Activated T-cell treated with anti-CD3 and anti-CD28 coated beads for 1 hour (primary cell): ENCODE measurements around the gene S100A7.
A peak's percentile ranks its signal among the peaks of the same experiment; 100 is the strongest.
"Not testable (repeated sequence)": the region's sequence is repeated elsewhere in the genome, so short reads cannot be mapped to it uniquely, and the experiment has no call there.

Source experiments
- DNase-seq: peaks from one replicate; pipeline ENCODE4 v3.0.0-alpha.2; 2020; ENCODE audit warnings: low read depth

The S100A7 gene

GRCh38 chr1:153476491-153477093 is 16.1 kb upstream of the S100A7 start:
- DNase-seq: no peak

DNA sequence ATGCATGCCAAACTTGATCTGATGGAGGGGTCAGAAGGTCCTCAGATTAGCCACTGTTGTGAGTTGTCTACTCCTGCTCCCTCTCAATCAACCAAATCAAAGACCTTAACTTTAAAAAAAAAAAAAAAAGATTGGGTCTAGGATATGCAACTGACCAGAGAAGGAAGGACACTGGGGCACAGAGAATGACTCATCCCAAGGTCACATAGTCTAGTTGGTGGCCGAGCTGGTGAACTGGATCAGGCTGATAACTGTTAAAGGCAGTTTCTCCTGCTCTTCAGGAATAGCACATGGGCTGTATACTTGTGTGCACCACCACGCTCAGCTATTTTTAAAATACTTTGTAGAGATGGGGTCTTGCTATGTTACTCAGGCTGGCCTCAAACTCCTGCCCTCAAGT is 14.8 kb upstream of the S100A7 start:
- DNase-seq: no peak

GRCh38 chr1:153474347-153474746 is 13.9 kb upstream of the S100A7 start:
- DNase-seq: no peak

DNA sequence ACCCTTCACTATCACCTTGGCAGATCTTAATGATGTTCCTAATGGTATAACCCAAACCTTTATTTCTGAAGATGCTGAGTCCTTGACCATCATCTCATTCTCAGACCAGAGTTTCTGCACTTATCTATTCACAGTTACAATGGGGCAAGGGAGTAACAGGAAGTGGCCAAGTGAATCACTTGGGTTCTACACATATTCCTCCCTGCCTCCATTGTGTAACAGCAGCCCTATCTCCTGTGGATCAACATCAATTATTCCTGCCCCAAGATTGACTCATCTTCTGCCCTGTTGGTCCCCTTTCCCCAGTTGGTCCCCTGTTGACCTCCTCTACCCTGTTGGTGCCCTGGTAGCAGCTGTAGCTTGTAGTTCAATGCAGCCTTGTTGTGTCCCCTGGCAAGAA is 10.3 kb upstream of the S100A7 start:
- DNase-seq: no peak

DNA sequence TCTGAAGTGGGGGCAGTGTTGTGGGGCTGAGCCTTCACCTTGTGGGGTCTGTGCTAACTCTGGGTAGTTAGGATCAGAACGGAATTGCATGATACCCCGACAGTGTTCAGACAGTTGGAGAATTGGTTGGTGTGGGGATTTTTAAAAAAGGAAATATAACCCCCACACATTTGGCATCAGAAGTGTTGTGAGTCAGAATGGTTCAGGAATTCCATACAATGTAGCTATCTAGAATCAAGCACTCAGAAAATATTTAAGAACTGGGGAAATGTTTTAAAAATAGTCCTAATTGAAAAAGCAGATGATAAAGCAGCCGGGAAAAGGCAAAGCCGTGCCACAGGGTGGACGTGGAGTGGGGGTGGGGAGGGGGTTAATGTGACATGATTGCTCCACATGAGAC is 6.5 kb upstream of the S100A7 start:
- no peak for DNase-seq

DNA sequence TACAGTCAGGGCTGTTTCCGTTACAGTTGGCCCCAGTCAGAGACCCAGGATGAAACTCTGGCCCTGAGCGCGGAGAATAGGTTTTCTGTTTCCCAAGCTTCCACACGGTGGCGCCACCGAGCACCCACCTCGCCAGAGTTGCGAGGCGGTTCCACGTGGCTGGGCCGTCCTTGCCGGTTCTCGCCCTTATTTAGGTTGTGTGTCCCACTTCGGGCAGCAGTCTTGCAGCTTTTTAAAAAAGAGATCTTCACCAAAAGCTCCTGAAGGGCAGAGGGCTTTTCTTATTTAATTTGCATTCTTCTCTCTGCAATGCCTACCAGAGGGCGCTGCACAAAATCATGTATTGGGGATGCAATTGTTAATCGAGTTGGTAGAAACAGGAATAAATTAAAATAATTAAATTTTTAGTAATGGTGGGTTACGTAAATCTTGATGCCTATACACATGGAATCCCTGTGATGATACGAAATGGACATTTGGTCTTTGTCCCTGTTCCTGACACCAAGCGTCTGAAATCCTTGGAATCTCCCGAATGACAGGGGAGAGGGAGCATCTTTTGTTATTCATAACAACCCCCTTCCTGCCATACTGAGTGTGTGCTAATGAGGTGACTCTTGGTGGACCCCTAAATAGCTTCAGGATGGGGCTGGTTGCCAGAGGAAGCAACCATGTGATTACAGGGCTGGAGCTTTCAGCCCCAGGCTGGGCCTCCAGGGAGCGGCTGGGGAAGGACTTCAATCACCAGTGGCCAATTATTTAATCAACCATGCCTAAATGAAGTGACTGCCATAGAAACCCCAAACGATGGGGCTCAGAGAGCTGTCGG is 5.6 kb upstream of the S100A7 start:
- peak; percentile 57 for DNase-seq

DNA sequence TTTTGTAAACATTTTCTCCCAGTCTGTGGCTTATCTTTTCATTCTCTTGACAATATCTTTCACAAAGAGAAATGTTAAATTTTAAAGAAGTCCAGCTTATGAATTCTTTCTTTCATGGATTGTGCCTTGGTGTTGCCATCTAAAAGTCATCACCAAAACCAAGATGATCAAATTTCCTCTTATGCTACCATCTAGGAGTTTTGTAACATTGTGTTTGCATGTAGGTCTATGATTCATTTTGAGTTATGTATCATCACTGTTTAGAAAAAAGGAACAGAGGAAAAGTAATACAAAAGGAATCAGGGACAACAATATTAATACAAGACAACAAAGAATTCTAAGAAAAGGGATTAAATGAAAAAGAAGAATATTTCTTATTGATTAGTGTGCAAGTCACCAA is 2.3 kb upstream of the S100A7 start:
- not testable (repeated sequence) for DNase-seq

GRCh38 chr1:153459655-153460054 is 796 bp downstream of the S100A7 start:
- DNase-seq: no peak

DNA sequence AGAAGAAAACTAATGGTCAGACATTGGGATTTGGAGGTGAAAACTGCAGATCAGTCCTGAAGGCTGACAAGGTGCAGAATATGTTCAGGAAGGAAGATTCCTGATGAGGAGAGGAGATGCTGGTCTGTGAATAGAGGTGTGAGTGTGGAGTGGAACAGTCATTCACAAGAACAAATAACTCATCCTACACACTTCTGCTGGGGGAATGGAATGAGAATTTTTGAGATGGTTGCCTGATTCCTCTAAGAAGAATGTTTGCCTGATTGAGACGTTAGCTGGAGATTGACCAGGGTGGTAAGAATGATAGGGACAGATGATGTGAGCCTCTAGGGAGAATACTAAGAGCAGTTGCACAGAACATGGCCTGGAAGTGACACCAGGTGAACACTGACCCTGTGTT is 4.1 kb downstream of the S100A7 start:
- DNase-seq: no peak

DNA sequence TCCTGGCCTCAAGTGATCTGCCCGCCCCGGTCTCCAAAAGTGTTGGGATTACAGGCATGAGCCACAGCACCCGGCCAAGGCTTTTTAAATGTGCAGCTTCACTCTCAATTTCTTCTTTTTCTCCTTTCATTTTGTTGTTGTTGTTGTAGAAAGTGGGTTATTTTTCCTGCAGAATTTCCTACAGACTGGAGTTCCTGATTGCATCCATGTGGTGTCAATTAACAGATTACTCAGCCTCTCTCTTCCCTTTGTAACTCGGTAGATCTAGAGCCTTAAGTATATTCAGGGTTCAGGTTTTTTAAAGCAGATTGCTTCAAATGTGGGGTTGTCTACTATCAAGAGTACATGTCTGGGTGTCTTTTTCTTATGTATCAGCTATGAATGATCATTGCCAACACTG is 11.6 kb downstream of the S100A7 start:
- DNase-seq: not testable (repeated sequence)

DNA sequence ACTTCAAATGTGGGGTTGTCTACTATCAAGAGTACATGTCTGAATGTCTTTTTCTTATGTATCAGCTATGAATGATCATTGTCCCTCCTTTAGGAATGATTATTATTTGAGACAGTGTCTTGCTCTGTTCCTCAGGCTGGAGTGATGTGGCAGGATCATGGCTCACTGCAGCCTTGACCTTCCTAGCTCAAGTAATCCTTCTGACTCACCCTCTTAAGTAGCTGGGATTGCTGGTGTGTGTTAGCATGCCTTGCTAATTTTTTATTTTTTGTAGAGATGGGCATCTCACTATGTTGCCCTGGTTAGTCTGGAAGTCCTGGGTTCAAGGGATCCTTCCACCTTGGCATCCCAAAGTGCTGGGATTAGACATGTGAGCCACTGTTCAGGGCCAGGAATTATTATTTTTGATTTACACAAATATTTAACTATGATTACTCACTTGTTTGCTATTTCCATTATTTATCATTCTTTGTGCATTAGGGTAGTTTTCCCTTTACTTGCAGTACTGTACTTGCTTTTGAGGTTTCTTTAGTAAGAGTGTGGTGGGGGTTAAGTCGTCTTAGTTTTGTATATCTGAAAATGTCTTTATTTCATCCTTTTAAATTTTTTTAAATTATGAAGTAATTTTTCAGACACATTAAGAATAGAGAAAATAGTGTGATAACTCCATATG is 12.8 kb downstream of the S100A7 start:
- no peak for DNase-seq

- no peak for DNase-seq
Observed at GRCh38 chr1:153444078-153444477, 16.4 kb downstream of the S100A7 start.

- no peak for DNase-seq
Observed at GRCh38 chr1:153443486-153443885, 17.0 kb downstream of the S100A7 start.

DNA sequence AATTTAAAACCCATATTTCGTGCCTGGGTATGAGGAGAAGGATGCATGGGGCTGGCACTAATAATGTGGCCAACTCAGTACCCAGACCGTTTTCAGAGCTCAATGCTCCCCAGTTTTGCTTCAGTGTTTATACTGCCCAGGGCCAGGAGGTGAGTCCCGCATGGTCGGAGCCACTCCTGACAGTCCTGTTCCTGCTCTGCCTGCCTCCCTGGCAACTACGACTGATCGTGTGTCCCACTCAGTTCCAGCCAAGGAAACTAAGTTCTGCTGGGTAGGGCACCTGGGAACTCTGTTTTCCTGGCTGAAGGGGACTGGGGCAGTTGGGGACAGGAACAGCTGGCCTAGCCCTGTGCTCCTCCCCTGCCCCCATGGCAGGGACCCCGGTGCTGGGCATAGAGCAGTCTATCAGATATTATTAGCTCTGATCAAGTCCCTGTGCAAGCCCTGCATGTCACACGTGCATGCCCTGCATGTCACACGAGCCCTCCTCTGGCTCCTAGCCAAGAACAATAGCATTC is 19.2 kb downstream of the S100A7 start:
- no peak for DNase-seq

GRCh38 chr1:153439273-153439672 is 21.2 kb downstream of the S100A7 start:
- no peak for DNase-seq

GRCh38 chr1:153438599-153438998 is 21.9 kb downstream of the S100A7 start:
- DNase-seq: no peak

DNA sequence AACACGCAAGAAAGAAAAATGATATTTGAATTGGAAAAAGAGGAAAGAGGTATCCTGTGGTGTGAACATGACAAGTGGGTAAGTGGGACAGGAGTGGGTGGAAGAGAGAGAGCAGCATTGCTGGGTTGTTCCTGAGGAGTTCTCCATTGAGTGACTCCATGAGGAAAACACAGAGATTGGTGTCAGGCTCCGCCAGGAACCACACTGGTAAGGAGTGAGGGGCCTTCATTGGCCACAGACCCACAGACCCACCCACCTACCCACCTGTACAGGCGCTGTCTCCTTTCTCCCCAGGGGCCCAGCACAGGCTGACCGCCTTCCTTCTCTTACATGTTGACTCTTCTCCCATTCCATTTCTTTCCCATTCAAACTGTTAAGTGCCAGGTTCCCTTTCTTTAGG is 23.2 kb downstream of the S100A7 start:
- no peak for DNase-seq

DNA sequence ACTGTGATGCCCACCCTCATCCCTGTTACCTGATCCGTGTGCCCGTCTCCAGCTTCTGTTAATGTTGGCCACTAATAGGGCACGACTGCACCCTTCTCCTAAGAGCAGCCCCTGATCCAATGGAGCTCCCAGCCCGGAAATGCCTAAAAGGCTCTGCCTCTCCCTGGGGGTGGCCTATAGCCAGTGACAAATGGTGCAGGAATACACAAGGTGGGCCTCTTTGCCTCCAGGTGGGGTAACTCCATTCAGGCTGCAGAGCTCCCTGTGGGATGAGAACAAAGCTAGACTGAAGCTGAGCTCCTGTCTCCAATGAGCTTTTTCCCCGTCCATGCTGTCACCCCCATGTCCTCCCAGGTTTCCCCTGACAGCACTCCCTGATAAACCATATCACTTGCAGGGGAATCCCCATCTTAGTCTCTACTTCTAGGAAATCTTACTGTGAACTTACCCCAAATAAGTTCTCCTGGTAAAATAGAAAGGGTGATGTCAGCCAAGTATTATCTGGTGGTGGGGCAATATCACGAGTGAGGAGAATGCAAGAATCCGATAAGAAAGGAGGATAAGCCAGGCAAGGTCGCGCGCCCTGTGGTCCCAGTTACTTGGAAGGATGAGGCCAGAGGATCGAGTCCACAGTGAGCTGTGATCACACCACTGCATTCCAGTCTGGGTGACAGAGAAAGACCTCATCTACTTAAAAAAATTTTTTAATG is 25.6 kb downstream of the S100A7 start:
- no peak for DNase-seq

DNA sequence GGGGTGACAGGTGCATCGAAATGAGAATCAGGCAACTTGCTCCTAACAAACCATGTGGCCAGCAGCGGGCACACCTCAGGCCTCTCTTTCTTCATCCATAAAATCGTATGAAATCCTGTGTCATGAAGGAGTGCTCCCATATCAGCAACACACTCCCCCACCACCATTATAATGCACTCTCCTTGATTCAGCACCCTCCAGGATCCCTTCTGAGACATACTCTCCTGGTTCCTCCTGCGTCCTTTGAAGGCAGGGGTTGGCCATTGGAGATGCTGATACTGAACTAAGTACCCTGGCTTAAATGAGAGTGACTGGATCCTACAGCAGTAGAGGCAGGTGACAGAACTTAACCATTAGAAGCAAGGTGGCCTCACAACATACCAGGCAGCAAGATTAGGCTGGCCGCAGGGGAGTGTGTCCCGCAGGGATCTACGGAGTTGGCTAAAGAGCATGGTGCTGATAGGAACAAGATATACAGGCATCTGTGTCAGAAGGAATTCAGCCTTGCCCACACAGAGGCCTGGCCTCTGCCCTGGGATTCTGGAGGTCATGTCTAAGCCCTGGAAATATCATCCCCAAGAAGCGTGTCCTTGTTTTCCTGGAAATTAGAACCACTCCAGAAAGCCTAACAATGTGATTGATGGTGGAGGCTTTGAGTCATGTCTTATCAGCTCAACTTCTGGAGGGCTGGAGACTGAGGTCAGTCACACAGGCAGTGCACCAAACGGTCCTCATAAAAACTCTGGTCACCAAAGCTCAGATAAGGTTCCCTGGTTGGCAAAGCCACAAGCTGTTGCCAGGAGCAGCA is 27.4 kb downstream of the S100A7 start:
- DNase-seq: no peak

DNA sequence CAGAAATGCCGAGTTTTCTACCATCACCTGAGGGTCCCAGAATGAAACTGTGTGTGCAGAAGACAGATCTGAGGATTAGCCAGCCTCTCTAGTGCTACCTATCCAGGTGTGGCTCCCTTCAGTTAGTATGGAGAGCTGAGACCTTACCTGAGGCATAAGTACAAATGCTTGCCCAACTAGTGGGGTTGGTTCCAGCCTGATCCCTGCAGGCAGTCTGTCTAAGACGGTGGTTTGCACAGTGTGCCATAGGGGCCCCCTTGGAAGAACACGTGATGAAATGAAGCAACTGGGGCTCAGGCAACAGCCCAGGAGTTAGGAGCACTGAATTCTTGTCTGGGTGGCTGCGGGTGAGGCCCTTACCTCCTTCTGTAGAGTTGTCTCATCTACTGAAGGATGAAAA is 28.5 kb downstream of the S100A7 start:
- no peak for DNase-seq

GRCh38 chr1:153431427-153431826 is 29.0 kb downstream of the S100A7 start:
- DNase-seq: no peak

DNA sequence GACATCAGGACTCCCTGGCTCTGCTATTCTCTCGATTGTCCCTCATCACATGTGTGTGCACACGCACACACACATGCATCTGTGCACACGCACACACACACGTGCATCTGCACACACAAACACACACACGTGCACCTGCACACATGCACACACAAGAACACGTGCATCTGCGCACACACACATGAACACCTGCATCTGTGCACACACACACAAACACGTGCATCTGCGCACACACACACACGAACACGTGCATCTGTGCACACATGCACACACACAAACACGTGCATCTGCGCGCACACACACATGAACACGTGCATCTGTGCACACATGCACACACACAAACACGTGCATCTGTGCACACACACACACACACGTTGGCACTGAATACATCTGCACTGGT is 29.4 kb downstream of the S100A7 start:
- DNase-seq: no peak
